ENCODE results near the gene HAUS8.
A peak's percentile ranks its signal among the peaks of the same experiment; 100 is the strongest.
"Not testable (repeated sequence)": the region's sequence is repeated elsewhere in the genome, so short reads cannot be mapped to it uniquely, and the experiment has no call there.

Gene HAUS8

DNA sequence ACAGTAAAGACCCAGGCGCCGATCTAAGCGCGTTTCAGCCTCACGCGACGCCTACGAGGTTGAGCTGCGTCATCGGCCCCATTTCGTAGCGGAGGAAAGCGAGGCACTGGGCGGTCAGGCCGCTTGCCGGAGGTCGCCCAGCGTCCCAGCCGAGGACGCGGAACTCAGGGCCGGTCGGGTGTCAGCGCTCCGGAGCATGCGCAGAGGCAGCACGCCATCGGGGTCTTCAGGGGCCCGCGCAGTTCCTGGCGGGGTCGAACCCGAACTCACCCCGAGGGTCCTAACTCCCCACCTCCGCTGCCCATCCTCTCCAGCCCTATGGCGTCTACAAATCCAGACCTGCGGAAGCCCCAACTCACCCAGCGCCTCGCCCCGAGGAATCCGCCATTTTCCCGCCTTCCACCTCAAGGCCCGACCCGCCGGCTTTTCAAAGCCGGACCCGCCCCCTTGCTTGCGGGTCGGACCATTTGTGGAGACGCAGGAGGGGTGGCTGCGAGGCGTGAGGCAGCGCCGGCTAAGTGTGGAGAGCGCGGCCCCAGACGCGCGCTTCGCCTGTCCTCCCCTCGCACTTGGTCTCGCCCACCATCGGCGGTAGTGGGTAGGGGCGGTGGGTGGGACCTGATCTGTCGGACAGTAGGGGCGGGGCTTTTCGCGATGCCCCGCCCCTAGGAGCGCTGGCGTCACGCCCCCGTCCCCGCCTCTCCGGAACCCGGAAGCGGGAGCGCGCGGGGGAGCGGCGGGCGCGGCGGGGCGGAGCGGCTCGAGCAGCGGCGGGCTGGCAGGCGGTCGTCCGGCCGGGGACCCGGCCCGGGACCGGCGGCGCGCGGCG, at the start of gene HAUS8, which contains the start of gene MYO9B:
HAUS8 (minus strand) TSS at position 418 of the 829 bp plus-strand sequence; CDS start at position 388, 30 bp downstream.
MYO9B (plus strand) TSS at position 743 of the 829 bp plus-strand sequence. CDS start 25,941 bp downstream, outside the sequence.
- intact Hi-C loops (cut with DNase I) = loop anchor here (5.0 to 10.0 kb wide), 2 partner anchors 52 to 140 kb away; partner anchors contain the start of gene USE1
- peak; percentile 99 to 100 (median 100) for DNase-seq

GRCh38 chr19:17124025-17124424, 48.8 kb upstream of the HAUS8 start:
- intact Hi-C loops (cut with DNase I) = no loop called here
- DNase-seq = no peak

DNA sequence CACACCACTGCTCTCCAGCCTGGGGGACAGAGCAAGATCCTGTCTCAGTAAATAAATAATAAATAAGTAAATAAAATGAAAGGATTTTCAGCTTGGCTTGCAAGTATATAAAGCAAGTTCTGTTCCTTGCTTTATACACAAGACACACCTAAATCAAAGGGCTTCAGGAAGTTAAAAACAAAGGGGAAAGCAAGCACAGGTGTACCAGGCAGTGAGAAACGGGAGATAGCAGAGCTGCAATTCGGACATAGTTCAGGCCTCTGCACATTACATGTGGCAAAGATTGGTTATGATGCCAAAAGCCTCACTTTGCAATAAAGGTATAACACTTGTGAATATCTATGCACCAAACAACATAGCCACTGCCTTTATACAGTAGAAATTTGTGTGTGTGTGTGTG, 47.8 kb upstream of the HAUS8 start:
- no peak for DNase-seq
- intact Hi-C loops (cut with DNase I) = no loop called here

DNA sequence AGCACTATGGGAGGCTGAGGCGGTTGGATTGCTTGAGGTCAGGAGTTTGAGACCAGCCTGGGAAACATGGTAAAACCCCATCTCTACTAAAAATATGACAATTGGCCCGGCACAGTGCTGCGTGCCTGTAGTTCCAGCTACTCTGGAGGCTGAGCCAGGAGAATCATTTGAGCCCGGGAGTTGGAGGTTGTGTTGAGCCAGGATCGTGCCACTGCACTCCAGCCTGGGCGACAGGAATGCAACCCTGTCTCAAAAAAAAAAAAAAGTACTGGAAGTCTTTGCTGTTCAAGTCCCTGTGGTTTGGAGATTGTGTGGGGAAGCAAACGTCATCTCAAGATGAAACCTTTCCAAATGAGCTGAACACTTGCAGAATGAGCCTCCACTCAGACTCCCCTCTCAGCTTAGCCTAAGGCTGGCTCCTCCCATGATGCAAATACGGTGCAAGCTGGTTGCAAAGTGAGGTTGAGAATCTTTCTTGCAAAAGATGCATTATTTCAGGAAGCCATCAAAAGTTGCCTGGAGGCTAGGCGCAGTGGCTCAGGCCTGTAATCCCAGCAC, 46.6 kb upstream of the HAUS8 start:
- intact Hi-C loops (cut with DNase I) = no loop called here
- no peak for DNase-seq

DNA sequence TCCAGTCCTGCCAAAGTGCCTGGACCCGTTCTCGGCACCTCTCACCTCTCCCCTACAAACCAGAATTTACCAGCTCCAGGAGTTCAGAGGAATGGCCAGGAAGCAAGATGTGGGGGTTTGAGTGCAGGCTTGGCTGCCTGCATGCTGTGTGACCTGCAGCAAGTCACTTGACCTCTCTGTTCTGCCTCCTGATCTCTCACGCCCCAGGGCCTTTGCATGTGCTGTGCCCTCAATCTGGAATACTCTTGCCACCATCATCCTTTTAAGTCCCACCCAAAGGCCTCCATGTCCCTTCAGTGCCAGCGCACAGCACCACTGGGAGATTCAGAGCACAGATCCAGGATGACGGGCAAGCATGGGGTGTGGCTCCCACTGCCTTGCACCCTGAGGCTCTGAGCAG, 43.7 kb upstream of the HAUS8 start:
- DNase-seq = no peak
- intact Hi-C loops (cut with DNase I) = no loop called here

DNA sequence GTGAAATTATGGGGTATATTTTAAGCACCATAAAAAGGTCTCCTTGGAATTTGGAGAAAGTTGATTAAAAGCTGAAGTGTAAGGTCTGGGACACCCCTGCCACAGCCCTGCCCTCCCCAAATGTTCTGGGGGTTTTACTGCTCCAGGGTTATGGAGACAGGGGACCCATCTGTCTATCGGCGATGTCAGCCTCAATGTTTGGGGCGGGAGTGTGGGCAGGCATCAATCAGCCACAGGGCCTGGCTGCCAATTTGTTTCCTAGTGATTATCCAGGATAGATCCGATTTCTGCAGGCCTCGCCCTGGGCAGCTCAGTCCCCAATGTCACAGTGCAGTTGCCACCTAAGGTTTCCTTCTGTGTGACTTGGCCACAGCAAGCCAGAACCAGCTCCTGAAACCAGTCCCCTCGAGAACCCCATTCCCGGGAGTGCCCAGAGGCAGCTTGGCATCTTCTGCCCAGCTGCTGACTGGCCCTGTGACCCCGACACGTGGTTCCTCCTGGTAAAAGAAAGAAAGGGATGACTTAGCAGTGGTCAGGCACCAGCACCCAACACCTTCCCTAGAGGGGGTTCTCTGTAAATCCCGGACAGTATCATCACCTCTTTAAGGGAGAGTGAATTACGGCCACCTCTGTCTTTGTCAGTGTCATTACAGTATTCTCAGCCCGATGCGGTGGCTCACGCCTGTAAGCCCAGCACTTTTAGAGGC, 41.9 kb upstream of the HAUS8 start:
- intact Hi-C loops (cut with DNase I) = no loop called here
- peak in 3 of 10 donors; percentile 42 to 83 (median 44) for DNase-seq

DNA sequence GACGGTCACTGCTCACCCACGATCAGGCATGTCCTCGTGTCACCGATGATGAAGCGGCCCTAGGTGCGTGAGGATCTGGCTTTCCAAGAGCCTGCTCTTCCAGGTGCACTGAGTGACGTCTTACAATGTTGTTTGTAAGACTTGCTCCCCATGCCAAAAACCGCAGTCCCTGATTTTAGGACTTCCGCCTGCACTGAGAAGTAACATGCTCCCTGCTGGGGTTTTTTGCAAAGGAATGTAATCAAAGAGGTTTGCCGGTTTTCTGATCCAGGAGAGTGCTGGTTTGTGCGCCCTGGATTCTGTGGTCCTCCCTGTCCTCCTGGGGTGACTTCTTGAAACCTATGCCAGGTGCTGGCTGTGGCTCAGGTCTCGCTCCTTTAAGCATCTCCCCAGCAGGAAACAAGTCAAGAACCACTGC, 39.2 kb upstream of the HAUS8 start:
- DNase-seq = peak in 1 of 10 donors; percentile 65
- intact Hi-C loops (cut with DNase I) = no loop called here

DNA sequence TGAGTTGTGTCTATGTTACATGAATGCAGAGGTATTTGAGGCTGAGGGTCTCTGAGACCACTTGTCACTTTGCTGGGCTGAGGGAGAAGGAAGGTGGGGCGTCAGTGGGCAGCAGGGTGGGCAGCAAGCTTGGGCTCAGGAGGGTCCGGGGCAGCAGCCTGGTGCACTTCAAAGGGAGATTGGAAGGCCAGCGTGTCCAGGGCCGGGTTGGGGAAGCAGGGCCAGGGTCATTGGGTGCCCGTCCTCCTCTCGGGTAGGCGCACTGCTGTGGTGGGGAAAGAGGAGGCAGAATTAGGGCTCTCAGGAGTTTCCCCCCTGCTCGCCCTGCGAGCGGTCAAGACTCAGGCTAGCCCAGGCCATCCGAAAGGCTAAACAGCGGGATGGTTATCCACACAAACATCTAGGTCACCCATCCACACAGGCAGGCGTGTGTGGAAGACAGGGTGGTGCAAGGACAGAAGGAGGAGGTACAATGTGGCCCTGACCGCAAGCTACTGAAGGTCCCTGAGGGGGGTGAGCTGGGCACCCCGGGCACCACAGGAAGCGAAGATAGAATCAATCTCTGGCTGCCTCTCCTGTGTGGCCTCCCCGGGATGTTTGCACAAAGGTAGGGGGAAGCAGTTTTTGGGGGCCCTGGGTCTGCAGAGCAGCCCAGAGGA, 38.0 kb upstream of the HAUS8 start:
- intact Hi-C loops (cut with DNase I) = no loop called here
- peak in 1 of 10 donors; percentile 73 for DNase-seq

DNA sequence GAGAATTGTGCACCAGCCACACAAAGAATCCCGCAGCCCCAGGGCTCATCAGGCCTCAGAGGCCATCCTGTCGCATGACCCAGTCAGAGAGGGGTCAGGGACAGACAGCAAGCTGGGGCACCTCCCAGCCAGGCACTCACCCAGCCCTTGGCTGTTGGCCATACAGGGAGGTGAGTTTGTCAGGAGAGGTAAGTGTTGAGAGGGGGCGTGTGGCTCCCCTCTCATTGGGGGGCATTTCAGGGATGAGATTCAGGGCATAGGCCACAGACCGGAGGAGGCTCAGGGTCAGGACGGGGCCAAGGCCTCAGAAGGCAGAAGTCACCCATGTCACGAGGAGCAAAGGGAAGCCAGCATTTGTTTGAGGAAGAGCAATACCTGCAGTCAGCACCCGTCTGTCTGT, 37.4 kb upstream of the HAUS8 start:
- intact Hi-C loops (cut with DNase I) = no loop called here
- DNase-seq = peak in 1 of 10 donors; percentile 63

DNA sequence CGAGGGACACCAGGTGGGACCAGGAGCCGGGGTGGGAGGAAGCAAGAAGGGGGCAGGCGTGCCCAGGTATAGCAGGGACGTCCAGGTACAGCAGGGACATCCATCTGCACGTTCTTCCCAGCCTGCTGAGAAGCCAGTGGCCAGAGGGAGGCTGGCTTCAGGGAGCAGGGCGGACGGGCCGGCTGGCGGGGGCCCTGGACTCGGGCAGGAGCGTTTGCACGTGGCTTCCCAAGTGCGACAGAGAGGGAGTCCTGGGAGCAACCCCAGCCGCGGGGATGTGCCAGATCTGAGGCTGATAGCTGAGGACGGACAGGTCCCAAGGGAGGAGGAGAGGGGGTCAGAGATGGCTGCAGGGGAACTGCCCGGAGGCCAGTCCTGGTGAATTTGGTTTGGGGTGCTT, 37.0 kb upstream of the HAUS8 start:
- intact Hi-C loops (cut with DNase I) = no loop called here
- DNase-seq = peak in 1 of 10 donors; percentile 80

DNA sequence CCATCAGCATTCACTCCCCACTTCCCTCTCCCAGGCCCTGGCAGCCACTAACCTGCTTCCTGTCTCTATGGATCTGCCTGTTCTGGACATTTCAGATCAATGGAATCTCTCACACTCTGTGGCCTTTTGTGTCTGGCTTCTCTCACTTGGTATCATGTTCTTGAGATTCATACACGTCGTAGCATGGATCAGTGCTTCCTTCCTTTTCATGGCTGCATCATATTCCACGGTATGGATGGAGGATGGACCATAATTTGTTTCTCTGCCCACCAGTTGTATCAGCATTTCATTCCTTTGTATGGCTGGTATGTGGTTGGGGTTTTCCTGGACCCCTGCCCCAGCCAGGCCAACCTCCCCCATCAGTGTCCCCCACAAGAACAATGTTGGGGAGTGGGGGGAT, 36.5 kb upstream of the HAUS8 start:
- intact Hi-C loops (cut with DNase I) = no loop called here
- no peak for DNase-seq

GRCh38 chr19:17110599-17110966, 35.3 kb upstream of the HAUS8 start:
- intact Hi-C loops (cut with DNase I) = no loop called here
- no peak for DNase-seq

DNA sequence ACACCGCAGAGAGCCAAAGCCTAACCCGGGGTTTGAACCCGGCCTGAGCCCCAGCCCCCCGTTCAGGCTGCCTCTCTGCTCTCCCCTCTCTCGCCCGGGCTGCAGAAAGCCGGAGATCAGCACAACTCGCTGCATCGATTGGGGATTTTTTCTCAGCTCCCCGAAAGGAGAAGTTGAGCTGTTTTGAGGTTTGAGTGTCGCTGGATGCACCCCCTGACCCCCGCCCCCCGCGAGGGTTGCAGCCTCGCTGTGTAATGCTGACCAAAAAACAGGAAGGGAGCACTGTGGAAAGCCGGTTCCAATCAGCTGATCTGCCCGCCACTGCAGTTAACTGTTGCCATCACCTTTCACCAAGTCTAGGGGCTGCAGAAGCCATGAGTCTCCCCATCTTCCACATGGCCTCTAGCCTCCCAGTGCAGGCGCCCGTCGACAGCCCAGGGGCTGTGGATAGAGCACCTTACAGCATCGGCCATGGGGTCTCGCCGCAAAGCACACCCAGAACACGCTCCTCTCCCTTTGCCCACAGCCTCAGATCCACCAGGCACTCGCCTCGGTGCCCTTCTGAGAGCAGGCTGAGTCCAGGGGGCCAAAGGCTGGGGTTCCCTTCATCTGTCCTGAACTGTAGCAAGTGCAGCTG, 34.8 kb upstream of the HAUS8 start:
- DNase-seq = peak in 4 of 10 donors; percentile 33 to 89 (median 38)
- intact Hi-C loops (cut with DNase I) = no loop called here

DNA sequence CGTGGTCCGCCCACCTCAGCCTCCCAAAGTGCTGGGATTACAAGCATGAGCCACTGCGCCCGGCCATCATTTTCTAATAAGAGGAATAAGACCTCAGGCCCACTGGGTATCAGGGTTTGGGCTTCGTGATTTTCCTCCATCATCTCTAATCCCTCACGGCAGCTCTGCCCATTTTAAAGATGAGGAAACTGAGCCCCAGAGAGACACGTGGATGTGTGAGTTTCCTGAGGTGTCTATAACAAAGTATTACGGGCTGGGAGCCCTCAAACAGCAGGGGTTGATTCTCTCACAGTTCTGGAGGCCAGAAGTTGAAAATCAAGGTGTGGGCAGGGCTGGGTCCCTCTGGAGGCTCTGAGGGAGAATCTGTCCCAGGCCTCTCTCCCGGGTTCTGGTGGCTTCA, 34.0 kb upstream of the HAUS8 start:
- intact Hi-C loops (cut with DNase I) = no loop called here
- no peak for DNase-seq

GRCh38 chr19:17108453-17108784, 33.2 kb upstream of the HAUS8 start:
- intact Hi-C loops (cut with DNase I) = no loop called here
- no peak for DNase-seq

DNA sequence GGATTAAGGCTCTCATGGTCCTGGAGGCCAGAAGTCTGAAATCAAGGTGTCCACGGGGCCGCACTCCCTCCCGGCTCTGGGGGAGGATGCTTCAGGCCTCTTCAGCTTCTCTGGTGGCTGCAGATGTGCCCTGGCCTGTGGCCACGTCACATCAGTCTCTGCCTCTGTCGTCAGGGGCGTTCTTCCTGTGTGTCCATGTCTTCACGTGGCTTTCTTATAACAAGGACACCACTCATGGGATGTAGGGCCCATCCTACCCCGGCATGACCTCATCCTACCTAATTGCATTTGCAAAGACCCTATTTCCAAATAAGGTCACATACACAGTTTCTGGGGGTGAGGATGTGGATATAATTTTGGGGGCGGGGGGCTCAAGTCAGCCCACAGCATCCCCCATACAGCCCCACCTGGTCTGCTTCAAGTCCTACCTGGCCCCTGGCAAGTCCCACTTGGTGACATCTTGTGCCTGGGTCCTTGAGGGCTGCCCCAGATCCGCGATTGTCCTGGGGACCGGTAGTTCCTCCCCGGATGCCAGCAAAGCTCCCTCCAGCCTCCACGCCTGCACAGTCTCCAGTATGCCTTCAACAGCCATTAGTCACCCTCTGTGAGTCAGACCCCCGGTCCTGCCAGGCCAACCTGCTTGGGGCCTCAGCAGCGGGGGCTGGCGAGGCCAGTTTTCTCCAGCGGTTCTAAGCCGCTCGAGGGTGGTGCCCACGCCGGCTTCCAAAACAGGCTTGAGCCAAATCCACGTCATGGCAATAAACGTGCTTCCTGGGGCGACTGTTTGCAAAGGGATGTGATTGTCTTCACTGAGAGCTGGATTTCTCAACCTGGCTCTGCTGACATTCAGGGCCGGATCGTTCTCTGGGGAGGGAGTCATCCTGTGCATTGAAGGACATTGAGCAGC, 32.5 kb upstream of the HAUS8 start:
- intact Hi-C loops (cut with DNase I) = no loop called here
- peak; percentile 38 to 96 (median 70) for DNase-seq

GRCh38 chr19:17106964-17107363, 31.7 kb upstream of the HAUS8 start:
- intact Hi-C loops (cut with DNase I); DNase-seq: not testable (repeated sequence)

- intact Hi-C loops (cut with DNase I) = no loop called here
- no peak for DNase-seq
Measured at GRCh38 chr19:17105556-17105955, 30.3 kb upstream of the HAUS8 start.

DNA sequence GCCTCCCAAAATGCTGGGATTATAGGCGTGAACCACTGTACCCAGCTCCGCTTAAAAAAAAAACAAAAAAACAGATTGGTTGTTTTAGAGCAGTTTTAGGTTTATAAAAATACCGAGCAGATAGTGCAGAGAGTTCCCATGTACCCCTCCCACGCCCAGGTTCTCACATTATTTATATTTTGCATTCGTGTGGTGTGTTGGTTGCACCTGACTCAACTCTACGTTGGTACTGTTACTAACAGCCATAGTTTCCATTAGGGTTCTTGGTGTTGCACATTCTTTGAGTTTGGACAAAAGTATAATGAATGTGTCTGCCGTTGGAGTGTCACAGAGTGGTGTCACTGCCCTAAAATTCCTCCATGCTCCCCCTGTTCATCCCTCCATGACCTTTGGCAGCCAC, 29.4 kb upstream of the HAUS8 start:
- no peak for DNase-seq
- intact Hi-C loops (cut with DNase I) = no loop called here

Measured in posterior cingulate gyrus (tissue), 11 donors.